ENCODE results near the gene SH2D5.
"Not testable (repeated sequence)": the region's sequence is repeated elsewhere in the genome, so short reads cannot be mapped to it uniquely, and the experiment has no call there.

The SH2D5 gene

GRCh38 chr1:20720631-20721091, 11.8 kb downstream of the SH2D5 start:
- Histone ChIP-seq H3K14ac (ENCODE audit: low read length) (no peak overlapping the region), H3K9ac (ENCODE audit: low read length) (no peak overlapping the region), H3K9me3 (ENCODE audit: insufficient read depth, low read depth, low read length) (no peaks in the 10 kb centered on the region), H3K4me2 (ENCODE audit: low read length) (no peak overlapping the region), H3K36me3 (ENCODE audit: control insufficient read depth in 1 of 2, insufficient read depth in 2 of 2, low read length in 2 of 2) (no peaks in the 10 kb centered on the region), H3K18ac (ENCODE audit: low read length) (no peak overlapping the region), H3K79me1 (ENCODE audit: low read length) (peaks cover 8% of the 10 kb centered on the region), H4K12ac (ENCODE audit: low read depth, low read length) (no peak overlapping the region), H4K8ac (ENCODE audit: low read depth, low read length) (no peak overlapping the region), H3K4ac (ENCODE audit: low read depth, low read length) (no peak overlapping the region), H3K79me2 (ENCODE audit: control insufficient read depth, insufficient read depth, low read length, poor library complexity) (peaks cover 2% of the 10 kb centered on the region), H3K27ac (ENCODE audit: low read depth, low read length) (no peak overlapping the region), H2BK5ac (ENCODE audit: low read depth, low read length, poor library complexity) (no peak overlapping the region), H2BK12ac (ENCODE audit: low read length) (no peak overlapping the region), H3K23ac (ENCODE audit: low read length) (no peak overlapping the region), H3K4me3 (ENCODE audit: low read depth, low read length) (no peak overlapping the region), H3K4me1 (ENCODE audit: control insufficient read depth in 1 of 2, insufficient read depth in 2 of 2, low read length in 2 of 2) (peaks cover 4 to 9% of the 10 kb centered on the region in 2 experiments), H2AFZ (ENCODE audit: insufficient read depth, low read length, poor library complexity) (no peak overlapping the region), H4K91ac (ENCODE audit: low read depth, low read length) (no peak overlapping the region), H3K27me3 (ENCODE audit: insufficient read depth, low read length) (peaks cover 5% of the 10 kb centered on the region), H2AK5ac (ENCODE audit: low read length) (no peak overlapping the region), H2BK120ac (ENCODE audit: insufficient read depth, low read length, poor library complexity) (no peak overlapping the region)
- DNase-seq = no peak
- WGBS (ENCODE audit: extremely low coverage, insufficient coverage, insufficient read length) = no CpG with 5 or more reads among the region's 12 CpGs

- H3K4me3 ChIP-seq (ENCODE audit: low read depth, low read length) = no peak overlapping the region
- WGBS (ENCODE audit: extremely low coverage, insufficient coverage, insufficient read length) = no CpG with 5 or more reads among the region's 5 CpGs
Observed at GRCh38 chr1:20719871-20720620, 12.5 kb downstream of the SH2D5 start.

GRCh38 chr1:20719261-20719660, 13.2 kb downstream of the SH2D5 start:
- no peak overlapping the region for H2BK12ac ChIP-seq (ENCODE audit: low read length)
- H2AFZ ChIP-seq (ENCODE audit: insufficient read depth, low read length, poor library complexity) = no peak overlapping the region
- H3K14ac ChIP-seq (ENCODE audit: low read length) = no peak overlapping the region
- no CpG with 5 or more reads among the region's 8 CpGs for WGBS (ENCODE audit: extremely low coverage, insufficient coverage, insufficient read length)
- H3K4me2 ChIP-seq (ENCODE audit: low read length) = no peak overlapping the region
- DNase-seq = no peak
- no peak overlapping the region for H3K9ac ChIP-seq (ENCODE audit: low read length)
- no peak overlapping the region for H2BK5ac ChIP-seq (ENCODE audit: low read depth, low read length, poor library complexity)
- H3K36me3 ChIP-seq (ENCODE audit: control insufficient read depth in 1 of 2, insufficient read depth in 2 of 2, low read length in 2 of 2) = no peaks in the 10 kb centered on the region
- H3K4me1 ChIP-seq (ENCODE audit: control insufficient read depth in 1 of 2, insufficient read depth in 2 of 2, low read length in 2 of 2) = peaks cover 4 to 9% of the 10 kb centered on the region in 2 experiments
- no peak overlapping the region for H4K91ac ChIP-seq (ENCODE audit: low read depth, low read length)
- no peak overlapping the region for H3K18ac ChIP-seq (ENCODE audit: low read length)
- H3K4me3 ChIP-seq (ENCODE audit: low read depth, low read length) = no peak overlapping the region
- H3K9me3 ChIP-seq (ENCODE audit: insufficient read depth, low read depth, low read length) = no peaks in the 10 kb centered on the region
- peaks cover 5% of the 10 kb centered on the region for H3K27me3 ChIP-seq (ENCODE audit: insufficient read depth, low read length)
- no peak overlapping the region for H4K8ac ChIP-seq (ENCODE audit: low read depth, low read length)
- peaks cover 8% of the 10 kb centered on the region for H3K79me1 ChIP-seq (ENCODE audit: low read length)
- peaks cover 2% of the 10 kb centered on the region for H3K79me2 ChIP-seq (ENCODE audit: control insufficient read depth, insufficient read depth, low read length, poor library complexity)
- H2BK120ac ChIP-seq (ENCODE audit: insufficient read depth, low read length, poor library complexity) = no peak overlapping the region
- no peak overlapping the region for H2AK5ac ChIP-seq (ENCODE audit: low read length)
- H4K12ac ChIP-seq (ENCODE audit: low read depth, low read length) = no peak overlapping the region
- no peak overlapping the region for H3K23ac ChIP-seq (ENCODE audit: low read length)
- H3K4ac ChIP-seq (ENCODE audit: low read depth, low read length) = no peak overlapping the region
- no peak overlapping the region for H3K27ac ChIP-seq (ENCODE audit: low read depth, low read length)

More at GRCh38 chr1:20719871-20720620, 12.5 kb downstream of the SH2D5 start:
- Histone ChIP-seq H3K18ac (ENCODE audit: low read length) (no peak overlapping the region), H2BK120ac (ENCODE audit: insufficient read depth, low read length, poor library complexity) (no peak overlapping the region), H3K27me3 (ENCODE audit: insufficient read depth, low read length) (peaks cover 5% of the 10 kb centered on the region), H4K91ac (ENCODE audit: low read depth, low read length) (no peak overlapping the region), H3K36me3 (ENCODE audit: control insufficient read depth in 1 of 2, insufficient read depth in 2 of 2, low read length in 2 of 2) (no peaks in the 10 kb centered on the region), H3K9me3 (ENCODE audit: insufficient read depth, low read depth, low read length) (no peaks in the 10 kb centered on the region), H3K14ac (ENCODE audit: low read length) (no peak overlapping the region), H2BK12ac (ENCODE audit: low read length) (no peak overlapping the region), H4K12ac (ENCODE audit: low read depth, low read length) (no peak overlapping the region), H4K8ac (ENCODE audit: low read depth, low read length) (no peak overlapping the region), H2AFZ (ENCODE audit: insufficient read depth, low read length, poor library complexity) (no peak overlapping the region), H3K79me1 (ENCODE audit: low read length) (peaks cover 8% of the 10 kb centered on the region), H3K23ac (ENCODE audit: low read length) (no peak overlapping the region), H2AK5ac (ENCODE audit: low read length) (no peak overlapping the region), H3K9ac (ENCODE audit: low read length) (no peak overlapping the region), H3K27ac (ENCODE audit: low read depth, low read length) (no peak overlapping the region), H3K4me1 (ENCODE audit: control insufficient read depth in 1 of 2, insufficient read depth in 2 of 2, low read length in 2 of 2) (peaks cover 4 to 9% of the 10 kb centered on the region in 2 experiments), H3K4ac (ENCODE audit: low read depth, low read length) (no peak overlapping the region), H3K79me2 (ENCODE audit: control insufficient read depth, insufficient read depth, low read length, poor library complexity) (peaks cover 2% of the 10 kb centered on the region), H2BK5ac (ENCODE audit: low read depth, low read length, poor library complexity) (no peak overlapping the region), H3K4me2 (ENCODE audit: low read length) (no peak overlapping the region)
- DNase-seq = no peak

- H4K8ac ChIP-seq (ENCODE audit: low read depth, low read length) = peak overlapping the region; percentile 39
- H3K4me2 ChIP-seq (ENCODE audit: low read length) = peak overlapping the region; percentile 73
- H2BK12ac ChIP-seq (ENCODE audit: low read length); H2BK120ac ChIP-seq (ENCODE audit: insufficient read depth, low read length, poor library complexity); H2AFZ ChIP-seq (ENCODE audit: insufficient read depth, low read length, poor library complexity); H3K79me1 ChIP-seq (ENCODE audit: low read length); H3K4me1 ChIP-seq (ENCODE audit: control insufficient read depth in 1 of 2, insufficient read depth in 2 of 2, low read length in 2 of 2); H3K9ac ChIP-seq (ENCODE audit: low read length); DNase-seq; H3K27ac ChIP-seq (ENCODE audit: low read depth, low read length); H2BK5ac ChIP-seq (ENCODE audit: low read depth, low read length, poor library complexity); H3K18ac ChIP-seq (ENCODE audit: low read length); H3K23ac ChIP-seq (ENCODE audit: low read length); H3K79me2 ChIP-seq (ENCODE audit: control insufficient read depth, insufficient read depth, low read length, poor library complexity); H3K36me3 ChIP-seq (ENCODE audit: control insufficient read depth in 1 of 2, insufficient read depth in 2 of 2, low read length in 2 of 2); H3K14ac ChIP-seq (ENCODE audit: low read length); H3K27me3 ChIP-seq (ENCODE audit: insufficient read depth, low read length); H3K9me3 ChIP-seq (ENCODE audit: insufficient read depth, low read depth, low read length); H4K12ac ChIP-seq (ENCODE audit: low read depth, low read length); H2AK5ac ChIP-seq (ENCODE audit: low read length); H3K4ac ChIP-seq (ENCODE audit: low read depth, low read length): not testable (repeated sequence)
- H3K4me3 ChIP-seq (ENCODE audit: low read depth, low read length) = peak overlapping the region; percentile 68
- no CpG with 5 or more reads among the region's 17 CpGs for WGBS (ENCODE audit: extremely low coverage, insufficient coverage, insufficient read length)
- H4K91ac ChIP-seq (ENCODE audit: low read depth, low read length) = peak overlapping the region; percentile 12
Observed at GRCh38 chr1:20718343-20718882, 14.1 kb downstream of the SH2D5 start.
